ENCODE data around the gene FBXO9.

FBXO9 gene

GRCh38 chr6:53100561-53100960 lies 35.4 kb downstream of the FBXO9 start:
- no peaks in the 10 kb centered on the region for H3K9me3 ChIP-seq (ENCODE audit: control insufficient read depth, low read depth, low read length)
- H3K27me3 ChIP-seq (ENCODE audit: control insufficient read depth, insufficient read depth, low read length): no peaks in the 10 kb centered on the region
- no peak overlapping the region for H3K27ac ChIP-seq (ENCODE audit: low read length)
- H3K36me3 ChIP-seq (ENCODE audit: control insufficient read depth, low read depth, low read length): peaks cover 38% of the 10 kb centered on the region
- H3K4me3 ChIP-seq (ENCODE audit: low read length): no peak overlapping the region
- no peaks in the 10 kb centered on the region for H3K4me1 ChIP-seq (ENCODE audit: control insufficient read depth, low read depth, low read length)
- H3K9ac ChIP-seq (ENCODE audit: low read length): no peak overlapping the region

- no peak overlapping the region for H3K27ac ChIP-seq (ENCODE audit: low read length)
- H3K9me3 ChIP-seq (ENCODE audit: control insufficient read depth, low read depth, low read length): no peaks in the 10 kb centered on the region
- H3K36me3 ChIP-seq (ENCODE audit: control insufficient read depth, low read depth, low read length): peaks cover 33% of the 10 kb centered on the region
- H3K9ac ChIP-seq (ENCODE audit: low read length): no peak overlapping the region
- no peaks in the 10 kb centered on the region for H3K4me1 ChIP-seq (ENCODE audit: control insufficient read depth, low read depth, low read length)
- no peak overlapping the region for H3K4me3 ChIP-seq (ENCODE audit: low read length)
- H3K27me3 ChIP-seq (ENCODE audit: control insufficient read depth, insufficient read depth, low read length): no peaks in the 10 kb centered on the region
Measured at GRCh38 chr6:53101006-53101405, 35.8 kb downstream of the FBXO9 start.

GRCh38 chr6:53103993-53104675 lies 38.9 kb downstream of the FBXO9 start:
- Histone ChIP-seq H3K36me3 (ENCODE audit: control insufficient read depth, low read depth, low read length) (peaks cover 6% of the 10 kb centered on the region), H3K9me3 (ENCODE audit: control insufficient read depth, low read depth, low read length) (no peaks in the 10 kb centered on the region), H3K9ac (ENCODE audit: low read length) (no peak overlapping the region), H3K4me3 (ENCODE audit: low read length) (no peak overlapping the region), H3K27me3 (ENCODE audit: control insufficient read depth, insufficient read depth, low read length) (no peaks in the 10 kb centered on the region), H3K4me1 (ENCODE audit: control insufficient read depth, low read depth, low read length) (no peaks in the 10 kb centered on the region), H3K27ac (ENCODE audit: low read length) (no peak overlapping the region)

- H3K9me3 ChIP-seq (ENCODE audit: control insufficient read depth, low read depth, low read length): no peaks in the 10 kb centered on the region
- H3K27ac ChIP-seq (ENCODE audit: low read length): no peak overlapping the region
- H3K27me3 ChIP-seq (ENCODE audit: control insufficient read depth, insufficient read depth, low read length): no peaks in the 10 kb centered on the region
- H3K36me3 ChIP-seq (ENCODE audit: control insufficient read depth, low read depth, low read length): peaks cover 6% of the 10 kb centered on the region
- no peak overlapping the region for H3K9ac ChIP-seq (ENCODE audit: low read length)
- no peak overlapping the region for H3K4me3 ChIP-seq (ENCODE audit: low read length)
- no peaks in the 10 kb centered on the region for H3K4me1 ChIP-seq (ENCODE audit: control insufficient read depth, low read depth, low read length)
Measured at GRCh38 chr6:53104916-53105315, 39.7 kb downstream of the FBXO9 start.

DNA sequence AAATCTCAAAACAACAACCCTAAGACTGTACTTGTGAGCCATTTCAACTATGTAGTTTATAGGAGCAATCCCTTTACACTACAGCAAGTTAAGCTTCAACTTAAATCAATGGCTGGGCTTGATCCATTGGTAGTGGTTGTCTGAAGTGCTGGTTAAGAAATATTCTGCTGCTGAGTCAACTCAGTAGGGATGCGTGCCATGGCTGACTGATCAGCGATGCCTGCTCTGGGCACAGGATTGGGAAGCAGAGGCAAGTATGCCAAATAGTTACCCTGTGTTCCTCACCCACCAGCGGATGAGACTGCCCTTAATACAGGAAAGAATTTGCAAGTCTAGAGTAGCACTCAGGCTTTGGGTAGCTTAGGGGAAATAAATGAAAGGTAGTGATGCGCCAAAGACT lies 41.9 kb downstream of the FBXO9 start:
- Histone ChIP-seq H3K4me3 (ENCODE audit: low read length) (no peak overlapping the region), H3K36me3 (ENCODE audit: control insufficient read depth, low read depth, low read length) (peaks cover under 1% of the 10 kb centered on the region), H3K9me3 (ENCODE audit: control insufficient read depth, low read depth, low read length) (no peaks in the 10 kb centered on the region), H3K9ac (ENCODE audit: low read length) (no peak overlapping the region), H3K4me1 (ENCODE audit: control insufficient read depth, low read depth, low read length) (no peaks in the 10 kb centered on the region), H3K27me3 (ENCODE audit: control insufficient read depth, insufficient read depth, low read length) (no peaks in the 10 kb centered on the region), H3K27ac (ENCODE audit: low read length) (no peak overlapping the region)

GRCh38 chr6:53109612-53110011 lies 44.4 kb downstream of the FBXO9 start:
- no peak overlapping the region for H3K27ac ChIP-seq (ENCODE audit: low read length)
- H3K4me3 ChIP-seq (ENCODE audit: low read length): no peak overlapping the region
- no peaks in the 10 kb centered on the region for H3K4me1 ChIP-seq (ENCODE audit: control insufficient read depth, low read depth, low read length)
- no peaks in the 10 kb centered on the region for H3K36me3 ChIP-seq (ENCODE audit: control insufficient read depth, low read depth, low read length)
- H3K27me3 ChIP-seq (ENCODE audit: control insufficient read depth, insufficient read depth, low read length): no peaks in the 10 kb centered on the region
- H3K9me3 ChIP-seq (ENCODE audit: control insufficient read depth, low read depth, low read length): no peaks in the 10 kb centered on the region
- H3K9ac ChIP-seq (ENCODE audit: low read length): no peak overlapping the region

- Histone ChIP-seq H3K27ac (ENCODE audit: low read length) (no peak overlapping the region), H3K36me3 (ENCODE audit: control insufficient read depth, low read depth, low read length) (no peaks in the 10 kb centered on the region), H3K27me3 (ENCODE audit: control insufficient read depth, insufficient read depth, low read length) (no peaks in the 10 kb centered on the region), H3K9me3 (ENCODE audit: control insufficient read depth, low read depth, low read length) (no peaks in the 10 kb centered on the region), H3K4me1 (ENCODE audit: control insufficient read depth, low read depth, low read length) (no peaks in the 10 kb centered on the region), H3K9ac (ENCODE audit: low read length) (no peak overlapping the region), H3K4me3 (ENCODE audit: low read length) (no peak overlapping the region)
Measured at GRCh38 chr6:53111865-53112264, 46.7 kb downstream of the FBXO9 start.

DNA sequence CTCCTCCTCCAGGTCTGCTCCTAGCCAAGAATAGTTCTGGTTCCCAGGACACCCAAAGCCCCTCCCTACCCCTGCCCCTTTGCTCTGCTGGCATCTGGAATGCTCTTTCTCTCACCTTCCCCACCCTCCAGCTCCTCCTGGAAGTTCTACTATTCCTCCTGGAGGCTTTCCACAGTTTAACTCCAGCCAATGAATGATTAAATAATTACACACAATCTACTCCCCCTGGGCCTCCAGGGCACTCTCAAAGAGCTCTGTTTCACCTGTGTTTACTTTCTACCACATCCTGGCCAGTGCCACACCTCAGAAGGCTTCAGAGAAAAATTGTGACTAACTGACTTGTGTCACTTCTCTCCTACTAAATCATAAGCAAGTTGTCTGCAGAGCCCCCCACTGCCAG lies 47.2 kb downstream of the FBXO9 start:
- no peak overlapping the region for H3K4me3 ChIP-seq (ENCODE audit: low read length)
- H3K27ac ChIP-seq (ENCODE audit: low read length): no peak overlapping the region
- H3K27me3 ChIP-seq (ENCODE audit: control insufficient read depth, insufficient read depth, low read length): no peaks in the 10 kb centered on the region
- no peak overlapping the region for H3K9ac ChIP-seq (ENCODE audit: low read length)
- H3K9me3 ChIP-seq (ENCODE audit: control insufficient read depth, low read depth, low read length): no peaks in the 10 kb centered on the region
- H3K4me1 ChIP-seq (ENCODE audit: control insufficient read depth, low read depth, low read length): no peaks in the 10 kb centered on the region
- no peaks in the 10 kb centered on the region for H3K36me3 ChIP-seq (ENCODE audit: control insufficient read depth, low read depth, low read length)

GRCh38 chr6:53112871-53113270 lies 47.7 kb downstream of the FBXO9 start:
- no peaks in the 10 kb centered on the region for H3K27me3 ChIP-seq (ENCODE audit: control insufficient read depth, insufficient read depth, low read length)
- H3K36me3 ChIP-seq (ENCODE audit: control insufficient read depth, low read depth, low read length): no peaks in the 10 kb centered on the region
- no peaks in the 10 kb centered on the region for H3K9me3 ChIP-seq (ENCODE audit: control insufficient read depth, low read depth, low read length)
- no peaks in the 10 kb centered on the region for H3K4me1 ChIP-seq (ENCODE audit: control insufficient read depth, low read depth, low read length)
- H3K9ac ChIP-seq (ENCODE audit: low read length): no peak overlapping the region
- H3K4me3 ChIP-seq (ENCODE audit: low read length): no peak overlapping the region
- H3K27ac ChIP-seq (ENCODE audit: low read length): no peak overlapping the region

- Histone ChIP-seq H3K4me1 (ENCODE audit: control insufficient read depth, low read depth, low read length) (no peaks in the 10 kb centered on the region), H3K27ac (ENCODE audit: low read length) (no peak overlapping the region), H3K27me3 (ENCODE audit: control insufficient read depth, insufficient read depth, low read length) (no peaks in the 10 kb centered on the region), H3K9ac (ENCODE audit: low read length) (no peak overlapping the region), H3K36me3 (ENCODE audit: control insufficient read depth, low read depth, low read length) (no peaks in the 10 kb centered on the region), H3K9me3 (ENCODE audit: control insufficient read depth, low read depth, low read length) (no peaks in the 10 kb centered on the region), H3K4me3 (ENCODE audit: low read length) (no peak overlapping the region)
Measured at GRCh38 chr6:53113742-53114141, 48.5 kb downstream of the FBXO9 start.

DNA sequence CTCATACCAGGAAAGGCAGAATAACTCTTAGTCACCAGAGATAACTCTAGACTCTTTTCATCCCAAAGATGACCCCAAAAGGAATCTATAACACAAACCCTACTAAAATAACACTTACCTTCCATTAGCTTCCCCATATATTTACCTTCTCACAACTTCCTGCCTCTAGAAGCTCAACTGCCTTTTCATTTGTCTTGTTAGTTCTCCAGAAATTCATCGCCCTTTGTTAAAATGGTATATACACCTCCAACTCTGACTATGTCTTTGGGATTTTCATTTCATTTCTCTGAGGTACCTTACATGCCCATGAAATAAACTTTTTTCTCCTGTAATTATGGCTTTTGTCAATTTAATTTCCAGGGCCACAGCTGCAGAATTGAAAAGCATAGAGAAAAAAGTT lies 49.9 kb downstream of the FBXO9 start:
- Histone ChIP-seq H3K9ac (ENCODE audit: low read length) (no peak overlapping the region), H3K36me3 (ENCODE audit: control insufficient read depth, low read depth, low read length) (no peaks in the 10 kb centered on the region), H3K9me3 (ENCODE audit: control insufficient read depth, low read depth, low read length) (no peaks in the 10 kb centered on the region), H3K4me3 (ENCODE audit: low read length) (no peak overlapping the region), H3K27ac (ENCODE audit: low read length) (no peak overlapping the region), H3K27me3 (ENCODE audit: control insufficient read depth, insufficient read depth, low read length) (no peaks in the 10 kb centered on the region), H3K4me1 (ENCODE audit: control insufficient read depth, low read depth, low read length) (peaks cover 8% of the 10 kb centered on the region)

- Histone ChIP-seq H3K9ac (ENCODE audit: low read length) (no peak overlapping the region), H3K4me1 (ENCODE audit: control insufficient read depth, low read depth, low read length) (peaks cover 14% of the 10 kb centered on the region), H3K36me3 (ENCODE audit: control insufficient read depth, low read depth, low read length) (no peaks in the 10 kb centered on the region), H3K27ac (ENCODE audit: low read length) (no peak overlapping the region), H3K27me3 (ENCODE audit: control insufficient read depth, insufficient read depth, low read length) (no peaks in the 10 kb centered on the region), H3K4me3 (ENCODE audit: low read length) (no peak overlapping the region), H3K9me3 (ENCODE audit: control insufficient read depth, low read depth, low read length) (no peaks in the 10 kb centered on the region)
Measured at GRCh38 chr6:53115741-53116140, 50.5 kb downstream of the FBXO9 start.
